GM21786 (cell line): ENCODE results near the gene VEPH1.

Experiments used
- ATAC-seq: cut with Tn5 transposase; IDR thresholded peaks from one replicate; pipeline ENCODE4 v1.9.1; 2021; ENCODE audit not compliant: unreplicated experiment

VEPH1 gene

GRCh38 chr3:157438194-157438730, 65.0 kb downstream of the VEPH1 start:
- no peak for ATAC-seq

DNA sequence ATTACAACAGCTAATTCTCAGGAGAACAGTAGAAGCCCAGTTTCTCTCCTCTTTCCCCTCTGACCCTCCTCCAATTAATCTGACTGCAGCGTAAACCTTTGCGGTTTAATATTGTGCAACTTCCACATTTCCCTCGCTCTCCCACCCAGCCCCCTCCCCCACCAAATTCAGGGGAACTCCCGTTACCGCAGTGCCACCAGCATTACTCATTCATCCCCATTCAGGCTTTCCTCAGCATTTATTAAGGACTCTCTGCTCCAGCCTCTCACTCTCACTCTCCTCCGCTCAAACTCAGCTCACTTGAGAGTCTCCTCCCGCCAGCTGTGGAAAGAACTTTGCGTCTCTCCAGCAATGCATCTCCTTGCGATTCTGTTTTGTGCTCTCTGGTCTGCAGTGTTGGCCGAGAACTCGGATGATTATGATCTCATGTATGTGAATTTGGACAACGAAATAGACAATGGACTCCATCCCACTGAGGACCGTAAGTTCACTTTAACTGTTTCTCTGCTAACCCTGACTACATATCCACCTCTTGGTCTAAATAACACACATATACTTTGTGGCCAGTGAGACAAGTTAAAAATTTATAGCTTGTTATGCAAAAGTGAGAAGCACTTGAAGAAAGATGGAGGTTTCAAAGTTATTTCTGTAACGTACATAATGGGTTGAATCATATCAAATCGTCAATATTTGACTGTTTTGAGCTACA, 66.5 kb downstream of the VEPH1 start, which contains the start of gene PTX3:
Gene PTX3 (plus strand): TSS at position 268 of the 709 bp plus-strand sequence. CDS start 84 bp downstream, at position 352.
- no peak for ATAC-seq

GRCh38 chr3:157429708-157430107, 73.5 kb downstream of the VEPH1 start:
- no peak for ATAC-seq

GRCh38 chr3:157428853-157429252, 74.4 kb downstream of the VEPH1 start:
- no peak for ATAC-seq

DNA sequence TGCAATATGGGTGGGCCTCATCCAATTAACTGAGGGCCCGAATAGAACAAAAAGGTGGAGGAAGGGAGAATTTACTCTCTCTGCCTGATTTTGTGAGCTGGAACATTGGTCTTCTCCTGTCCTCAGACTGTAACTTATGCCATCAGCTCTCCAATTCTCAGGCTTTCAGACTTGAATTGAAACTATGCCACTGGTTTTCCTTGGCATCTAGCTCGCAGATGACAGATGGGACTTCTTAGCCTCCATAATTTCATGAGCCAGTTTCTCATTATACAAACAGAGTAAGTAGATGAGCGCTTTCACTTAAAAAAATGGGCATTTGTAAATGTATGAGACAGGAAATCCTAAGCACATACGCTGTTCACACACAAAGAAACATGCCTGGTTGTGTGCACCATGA, 75.3 kb downstream of the VEPH1 start:
- no peak for ATAC-seq

DNA sequence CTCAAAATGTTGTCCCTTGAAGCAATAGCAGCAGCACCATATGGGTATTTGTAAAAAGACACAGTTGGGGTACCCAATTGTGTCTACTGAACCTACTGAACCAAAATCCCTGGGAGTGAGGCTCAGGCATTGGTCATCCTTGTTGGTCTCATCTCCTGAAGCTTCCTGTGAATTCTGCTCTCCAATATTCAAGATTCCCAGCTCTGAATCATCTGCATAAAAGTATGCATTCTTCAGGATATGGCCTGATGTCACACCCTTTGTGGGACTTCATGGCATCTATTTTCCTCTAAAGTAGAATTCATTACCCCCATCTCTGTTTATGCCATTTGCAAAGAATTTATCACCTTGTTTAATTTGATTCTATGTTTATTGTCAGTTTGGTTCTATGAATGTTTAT, 79.9 kb downstream of the VEPH1 start:
- no peak for ATAC-seq

DNA sequence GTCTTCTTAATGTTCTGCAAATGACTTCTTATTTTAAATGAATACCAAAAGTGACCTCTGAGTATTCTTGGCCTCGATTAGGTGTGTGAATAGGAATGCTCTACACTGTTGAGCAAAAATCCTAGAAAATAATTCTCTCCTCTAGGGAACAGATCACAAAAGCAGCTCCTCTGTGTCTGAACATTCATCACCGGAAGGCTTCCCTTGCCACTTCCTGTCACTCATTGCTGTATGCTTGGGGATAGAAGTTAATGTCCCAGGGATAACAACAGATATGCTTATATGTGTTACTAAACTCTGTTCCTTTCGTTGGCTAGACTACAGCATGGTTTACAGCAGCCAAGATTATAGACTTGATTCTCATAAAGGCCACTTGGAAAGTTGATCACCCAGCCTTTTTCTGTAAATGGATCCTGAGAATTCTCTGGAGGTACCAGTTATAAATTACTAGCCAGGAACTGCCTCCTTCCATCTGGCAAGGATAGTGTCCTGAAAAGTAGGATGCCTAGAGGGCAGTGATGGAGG, 82.5 kb downstream of the VEPH1 start:
- no peak for ATAC-seq

DNA sequence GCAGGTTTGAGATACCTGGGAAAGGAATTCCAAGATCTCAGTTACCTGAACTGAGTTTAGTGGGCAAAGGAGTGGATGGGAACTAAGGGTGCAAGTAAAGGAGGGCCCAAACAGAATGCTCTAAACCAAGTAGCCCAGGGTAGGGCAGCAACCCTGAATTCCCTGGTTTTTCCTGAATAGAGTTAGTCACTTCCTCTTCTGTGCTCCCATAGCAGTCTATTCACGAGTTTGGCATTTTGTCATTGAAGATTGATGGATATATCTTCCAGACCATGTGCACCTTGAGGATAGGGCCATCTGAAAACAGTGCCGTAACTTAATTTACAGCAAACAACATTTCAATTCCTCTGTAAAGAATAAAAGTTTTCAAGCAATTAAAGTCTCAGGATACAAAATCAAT, 85.1 kb downstream of the VEPH1 start:
- no peak for ATAC-seq

- no peak for ATAC-seq
Observed at GRCh38 chr3:157417247-157417646, 86.0 kb downstream of the VEPH1 start.

DNA sequence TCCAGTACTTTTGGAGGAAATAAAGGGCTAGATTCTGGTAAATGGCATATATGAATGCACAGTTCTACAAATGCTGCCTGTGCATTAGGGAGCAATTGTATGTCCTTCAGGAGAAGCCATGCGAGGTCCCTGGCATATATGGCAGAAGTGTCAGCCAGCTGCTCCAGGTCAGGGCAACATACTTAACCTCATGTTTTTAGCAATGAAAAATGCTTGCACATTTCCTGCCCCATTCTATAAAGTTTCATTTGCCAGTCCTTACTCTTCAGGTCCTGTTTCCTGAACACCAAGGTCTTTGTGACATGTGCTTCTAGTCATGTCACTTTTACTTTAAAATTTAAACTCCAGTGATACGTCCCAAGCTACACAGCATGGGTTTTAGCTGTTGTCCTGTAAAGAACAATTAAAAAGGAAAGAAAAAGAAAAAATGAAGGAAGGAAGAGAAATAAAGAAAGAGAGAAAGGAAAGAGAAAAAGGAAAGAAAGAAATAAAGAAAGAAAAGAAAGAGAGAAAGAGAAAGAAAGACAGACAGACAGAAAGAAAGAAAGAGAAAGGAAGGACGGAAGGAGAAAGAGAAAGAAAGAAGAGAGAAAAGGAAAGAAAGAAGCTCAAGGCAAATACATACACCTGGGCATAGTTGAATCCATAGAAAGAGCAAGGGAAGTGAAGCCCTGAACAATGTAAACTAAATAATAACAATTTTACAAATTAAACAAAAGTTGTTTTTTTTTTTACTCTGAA, 86.7 kb downstream of the VEPH1 start:
- no peak for ATAC-seq

- no peak for ATAC-seq
Observed at GRCh38 chr3:157414861-157415260, 88.4 kb downstream of the VEPH1 start.

DNA sequence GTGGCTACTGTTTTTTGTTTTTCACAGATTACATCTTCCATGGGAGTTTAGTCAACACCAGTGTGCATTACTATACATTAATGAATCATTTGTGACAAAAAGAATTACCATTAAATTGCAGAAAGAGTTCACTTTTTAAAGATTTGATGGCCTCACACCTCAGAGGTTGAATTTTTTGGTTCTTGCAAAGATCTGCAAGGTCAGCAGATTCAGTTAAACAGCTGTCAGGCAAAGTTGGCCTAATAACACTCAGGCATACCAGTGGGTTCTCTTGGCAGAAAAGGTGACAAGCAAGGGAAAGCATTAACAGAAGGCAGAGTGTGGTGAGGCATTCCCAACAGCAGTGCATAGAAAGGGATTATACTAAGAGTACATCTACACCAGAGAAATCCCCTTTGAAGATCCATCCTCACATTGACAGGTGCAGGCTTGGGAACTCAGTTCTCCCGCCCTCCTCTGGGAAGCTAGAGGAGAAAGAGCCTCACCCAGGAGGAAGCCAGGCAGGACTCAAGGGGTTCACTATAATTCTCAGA, 90.8 kb downstream of the VEPH1 start:
- no peak for ATAC-seq

- no peak for ATAC-seq
Observed at GRCh38 chr3:157410945-157411344, 92.3 kb downstream of the VEPH1 start.

GRCh38 chr3:157409516-157409915, 93.7 kb downstream of the VEPH1 start:
- no peak for ATAC-seq

DNA sequence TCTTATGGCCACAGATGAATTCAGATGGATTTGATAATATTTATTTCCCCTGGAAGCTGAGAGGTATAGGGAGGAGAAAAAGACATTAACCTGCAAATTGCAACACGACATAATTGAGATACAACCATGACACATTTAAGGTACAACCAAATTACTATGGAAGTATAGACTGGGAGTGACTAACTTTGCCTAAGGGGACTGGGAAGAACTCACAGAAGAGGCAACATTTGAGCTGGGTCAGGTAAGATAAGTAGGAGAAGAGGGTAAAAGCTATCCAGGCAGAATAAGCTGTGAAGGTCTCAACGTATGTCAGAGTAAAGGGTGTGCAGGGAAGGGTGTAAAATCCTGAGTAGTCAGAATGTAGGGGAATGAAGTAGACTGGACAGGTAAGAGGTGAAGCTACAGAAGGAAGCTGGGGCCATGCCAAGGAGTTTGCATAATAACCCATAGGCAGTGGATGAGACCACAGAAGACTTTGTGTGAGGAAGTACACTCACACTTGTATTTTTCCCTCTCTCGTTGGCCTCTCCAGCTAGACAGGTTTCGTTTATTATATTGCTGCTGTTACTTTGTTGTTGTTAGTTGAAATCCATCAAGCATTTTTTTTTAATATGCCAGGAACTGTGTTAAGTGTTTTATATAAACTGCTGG, 94.6 kb downstream of the VEPH1 start:
- ATAC-seq = no peak

DNA sequence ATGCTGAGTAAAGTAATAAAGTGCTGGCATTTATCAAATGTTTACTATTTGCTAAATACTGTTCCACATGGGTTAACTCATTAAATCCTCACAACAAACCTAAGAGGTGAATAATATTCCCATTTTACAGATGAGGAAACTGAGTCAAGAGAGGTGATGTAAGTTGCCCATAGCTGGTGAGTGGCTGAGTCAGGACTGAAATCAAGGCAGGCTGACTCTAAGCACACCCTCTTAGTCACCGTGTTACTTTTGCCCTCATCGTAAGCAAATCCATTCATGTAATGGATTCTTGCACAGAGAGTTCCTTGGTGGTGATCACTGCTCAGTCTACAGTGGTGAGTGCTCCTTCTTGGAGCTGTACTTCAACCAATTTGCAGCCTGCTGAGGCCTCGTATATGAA, 95.4 kb downstream of the VEPH1 start:
- ATAC-seq = no peak

GRCh38 chr3:157406394-157406793, 96.8 kb downstream of the VEPH1 start:
- ATAC-seq = no peak

GRCh38 chr3:157405457-157405856, 97.8 kb downstream of the VEPH1 start:
- no peak for ATAC-seq

- ATAC-seq = no peak
Observed at GRCh38 chr3:157404381-157404780, 98.8 kb downstream of the VEPH1 start.

DNA sequence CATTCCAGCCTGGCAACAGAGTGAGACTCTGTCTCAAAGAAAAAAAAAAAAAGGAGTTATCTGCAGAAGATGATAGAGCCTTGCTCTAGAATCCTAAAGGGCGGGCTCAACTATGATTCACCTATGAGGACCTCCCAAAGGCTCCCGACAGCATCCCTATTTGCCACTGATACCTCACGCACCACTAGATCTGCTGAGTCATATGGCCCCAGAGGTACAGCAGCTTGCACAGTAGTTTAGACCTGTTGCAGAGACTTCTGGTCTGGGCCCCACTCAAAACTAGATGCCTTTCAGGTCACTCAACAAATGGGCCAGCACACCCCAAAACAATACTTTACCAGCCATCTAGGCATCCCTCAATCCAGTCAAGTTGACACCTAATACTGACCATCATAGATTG, 104.6 kb downstream of the VEPH1 start:
- no peak for ATAC-seq

DNA sequence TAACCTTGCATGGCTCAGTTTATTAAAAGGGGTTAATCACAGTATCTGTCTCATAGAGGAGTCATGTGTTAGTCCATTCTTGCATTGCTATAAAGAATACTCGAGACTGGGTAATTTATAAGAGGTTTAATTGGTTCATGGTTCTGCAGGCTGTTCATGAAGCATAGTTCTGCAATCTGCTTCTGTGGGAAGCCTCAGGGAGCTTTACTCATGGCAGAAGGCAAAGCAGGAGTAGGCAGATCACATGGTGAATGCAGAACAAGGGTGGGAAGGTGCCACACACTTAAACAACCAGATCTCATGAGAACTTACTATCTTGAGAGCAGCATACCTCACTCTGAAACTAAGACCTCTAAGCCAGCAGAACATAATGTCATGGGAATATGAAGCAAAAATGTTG, 108.8 kb downstream of the VEPH1 start:
- no peak for ATAC-seq
